ENCODE data around the gene MYRF.

MYRF gene

GRCh38 chr11:61768376-61769076, 16.1 kb downstream of the MYRF start:
- Mint-ChIP-seq H3K4me1 (no peaks in the 10 kb centered on the region), H3K27me3 (no peaks in the 10 kb centered on the region), H3K9me3 (no peaks in the 10 kb centered on the region), H3K4me3 (no peak overlapping the region), H3K27ac (no peak overlapping the region), H3K36me3 (ENCODE audit: low read depth) (no peaks in the 10 kb centered on the region)
- ATAC-seq (no peak), DNase-seq (no peak)

GRCh38 chr11:61769169-61769920, 16.9 kb downstream of the MYRF start:
- no peak for ATAC-seq
- no peaks in the 10 kb centered on the region for H3K4me1 Mint-ChIP-seq
- H3K4me3 Mint-ChIP-seq = no peak overlapping the region
- H3K27ac Mint-ChIP-seq = no peak overlapping the region
- H3K27me3 Mint-ChIP-seq = no peaks in the 10 kb centered on the region
- no peaks in the 10 kb centered on the region for H3K36me3 Mint-ChIP-seq (ENCODE audit: low read depth)
- DNase-seq = no peak
- no peaks in the 10 kb centered on the region for H3K9me3 Mint-ChIP-seq

GRCh38 chr11:61769946-61770683, 17.7 kb downstream of the MYRF start:
- no peaks in the 10 kb centered on the region for H3K4me1 Mint-ChIP-seq
- H3K27me3 Mint-ChIP-seq = no peaks in the 10 kb centered on the region
- DNase-seq (no peak), ATAC-seq (no peak)
- H3K9me3 Mint-ChIP-seq = no peaks in the 10 kb centered on the region
- H3K27ac Mint-ChIP-seq = no peak overlapping the region
- no peaks in the 10 kb centered on the region for H3K36me3 Mint-ChIP-seq (ENCODE audit: low read depth)
- H3K4me3 Mint-ChIP-seq = no peak overlapping the region

GRCh38 chr11:61771195-61771894, 18.9 kb downstream of the MYRF start:
- no peak for ATAC-seq
- no peak overlapping the region for H3K4me3 Mint-ChIP-seq
- H3K27ac Mint-ChIP-seq = no peak overlapping the region

GRCh38 chr11:61771985-61772455, 19.6 kb downstream of the MYRF start:
- Mint-ChIP-seq H3K4me1 (peaks cover 6% of the 10 kb centered on the region), H3K9me3 (no peaks in the 10 kb centered on the region), H3K4me3 (no peak overlapping the region), H3K27me3 (no peaks in the 10 kb centered on the region), H3K36me3 (ENCODE audit: low read depth) (no peaks in the 10 kb centered on the region), H3K27ac (no peak overlapping the region)
- no peak for ATAC-seq
- DNase-seq = no peak

More at GRCh38 chr11:61771195-61771894, 18.9 kb downstream of the MYRF start:
- no peak for DNase-seq
- Mint-ChIP-seq H3K36me3 (ENCODE audit: low read depth) (no peaks in the 10 kb centered on the region), H3K27me3 (no peaks in the 10 kb centered on the region), H3K4me1 (no peaks in the 10 kb centered on the region), H3K9me3 (no peaks in the 10 kb centered on the region)

- Mint-ChIP-seq H3K27me3 (no peaks in the 10 kb centered on the region), H3K4me3 (no peak overlapping the region), H3K36me3 (ENCODE audit: low read depth) (no peaks in the 10 kb centered on the region), H3K4me1 (peaks cover 12% of the 10 kb centered on the region), H3K9me3 (no peaks in the 10 kb centered on the region), H3K27ac (no peak overlapping the region)
- no peak for DNase-seq
- ATAC-seq = no peak
Observed at GRCh38 chr11:61773356-61773755, 20.9 kb downstream of the MYRF start.

- Mint-ChIP-seq H3K9me3 (no peaks in the 10 kb centered on the region), H3K4me3 (no peak overlapping the region), H3K27ac (no peak overlapping the region), H3K4me1 (peaks cover 12% of the 10 kb centered on the region), H3K36me3 (ENCODE audit: low read depth) (no peaks in the 10 kb centered on the region), H3K27me3 (peaks cover 1% of the 10 kb centered on the region)
- no peak for ATAC-seq
- DNase-seq = no peak
Observed at GRCh38 chr11:61773809-61774208, 21.4 kb downstream of the MYRF start.

GRCh38 chr11:61774411-61774810, 22.0 kb downstream of the MYRF start:
- H3K27me3 Mint-ChIP-seq = peaks cover 1% of the 10 kb centered on the region
- no peak for DNase-seq
- H3K4me1 Mint-ChIP-seq = peaks cover 12% of the 10 kb centered on the region
- ATAC-seq = no peak
- H3K27ac Mint-ChIP-seq = no peak overlapping the region
- no peaks in the 10 kb centered on the region for H3K36me3 Mint-ChIP-seq (ENCODE audit: low read depth)
- H3K9me3 Mint-ChIP-seq = no peaks in the 10 kb centered on the region
- H3K4me3 Mint-ChIP-seq = no peak overlapping the region

- ATAC-seq (no peak), DNase-seq (no peak)
- Mint-ChIP-seq H3K4me1 (peaks cover 12% of the 10 kb centered on the region), H3K27me3 (peaks cover 1% of the 10 kb centered on the region), H3K9me3 (no peaks in the 10 kb centered on the region), H3K36me3 (ENCODE audit: low read depth) (no peaks in the 10 kb centered on the region), H3K4me3 (no peak overlapping the region), H3K27ac (no peak overlapping the region)
Observed at GRCh38 chr11:61775106-61775505, 22.7 kb downstream of the MYRF start.

GRCh38 chr11:61775606-61776554, 23.4 kb downstream of the MYRF start:
- ATAC-seq (no peak), DNase-seq (no peak)
- H3K4me1 Mint-ChIP-seq = peaks cover 12% of the 10 kb centered on the region
- no peaks in the 10 kb centered on the region for H3K36me3 Mint-ChIP-seq (ENCODE audit: low read depth)
- no peak overlapping the region for H3K27ac Mint-ChIP-seq
- no peaks in the 10 kb centered on the region for H3K9me3 Mint-ChIP-seq
- peaks cover 1% of the 10 kb centered on the region for H3K27me3 Mint-ChIP-seq
- no peak overlapping the region for H3K4me3 Mint-ChIP-seq

GRCh38 chr11:61776561-61777075, 24.2 kb downstream of the MYRF start:
- Mint-ChIP-seq H3K27me3 (peaks cover 1% of the 10 kb centered on the region), H3K36me3 (ENCODE audit: low read depth) (no peaks in the 10 kb centered on the region), H3K4me1 (peaks cover 12% of the 10 kb centered on the region), H3K4me3 (no peak overlapping the region), H3K27ac (no peak overlapping the region), H3K9me3 (no peaks in the 10 kb centered on the region)
- peak; percentile 78 for DNase-seq
- ATAC-seq = peak; percentile 67

GRCh38 chr11:61777234-61778090, 25.0 kb downstream of the MYRF start:
- Mint-ChIP-seq H3K9me3 (no peaks in the 10 kb centered on the region), H3K27ac (no peak overlapping the region), H3K4me3 (no peak overlapping the region), H3K27me3 (peaks cover 1% of the 10 kb centered on the region), H3K4me1 (peaks cover 16% of the 10 kb centered on the region), H3K36me3 (ENCODE audit: low read depth) (no peaks in the 10 kb centered on the region)
- DNase-seq = peak; percentile 62
- ATAC-seq = peak; percentile 17

Data from activated naive CD8-positive, alpha-beta T cell treated with anti-CD3 and anti-CD28 coated beads, Interleukin-2, amount 50 U/mL, for 24 hours (primary cell).